GM19468 (cell line): ENCODE data around the gene RUNX2.

Experiments
- ATAC-seq: cut with Tn5 transposase; IDR thresholded peaks from one replicate; pipeline ENCODE4 v1.9.1; 2021; ENCODE audit warnings: mild to moderate bottlenecking, moderate library complexity, moderate number of reproducible peaks; ENCODE audit not compliant: unreplicated experiment; ENCODE audit errors: extremely low read depth

The RUNX2 gene

GRCh38 chr6:45398075-45398813, 70.1 kb downstream of the RUNX2 start:
- ATAC-seq = no peak

GRCh38 chr6:45400021-45400420, 71.9 kb downstream of the RUNX2 start:
- no peak for ATAC-seq

GRCh38 chr6:45411959-45412358, 83.8 kb downstream of the RUNX2 start:
- no peak for ATAC-seq

- ATAC-seq = no peak
Measured at GRCh38 chr6:45415315-45415714, 87.2 kb downstream of the RUNX2 start.

- no peak for ATAC-seq
Measured at GRCh38 chr6:45415788-45416518, 87.8 kb downstream of the RUNX2 start.

- ATAC-seq = no peak
Measured at GRCh38 chr6:45416700-45417099, 88.6 kb downstream of the RUNX2 start.

- no peak for ATAC-seq
Measured at GRCh38 chr6:45417436-45417835, 89.3 kb downstream of the RUNX2 start.

- no peak for ATAC-seq
Measured at GRCh38 chr6:45419571-45420082, 91.5 kb downstream of the RUNX2 start.

GRCh38 chr6:45420083-45420908, 92.2 kb downstream of the RUNX2 start:
- no peak for ATAC-seq

- no peak for ATAC-seq
Measured at GRCh38 chr6:45420909-45421708, 93.0 kb downstream of the RUNX2 start.

- ATAC-seq = no peak
Measured at GRCh38 chr6:45421709-45422502, 93.8 kb downstream of the RUNX2 start.

- no peak for ATAC-seq
Measured at GRCh38 chr6:45422503-45423110, 94.5 kb downstream of the RUNX2 start.

- no peak for ATAC-seq
Measured at GRCh38 chr6:45423111-45423823, 95.1 kb downstream of the RUNX2 start.

- no peak for ATAC-seq
Measured at GRCh38 chr6:45423824-45424450, 95.8 kb downstream of the RUNX2 start.

GRCh38 chr6:45424451-45424861, 96.3 kb downstream of the RUNX2 start:
- no peak for ATAC-seq

- ATAC-seq = no peak
Measured at GRCh38 chr6:45426251-45426650, 98.1 kb downstream of the RUNX2 start.

- no peak for ATAC-seq
Measured at GRCh38 chr6:45427726-45428125, 99.6 kb downstream of the RUNX2 start.

GRCh38 chr6:45428727-45429126, 100.6 kb downstream of the RUNX2 start:
- ATAC-seq = no peak
